H1 (cell line): ENCODE measurements around the gene LPP. TPM values are rescaled to one million over a fixed set of nuclear protein-coding genes. Genes with fewer than 3 reads are reported as not detected.

ENCODE experiments used
- CTCF ChIA-PET: fragments of 300-600 bp; sonication (Branson Sonifier 250); formaldehyde crosslinking; loops from one replicate; lab custom pipeline; 2021; ENCODE audit not compliant: partially characterized antibody; lab: Charles Lee
- POLR2A ChIA-PET: fragments of 300-600 bp; sonication (Branson Sonifier 250); formaldehyde crosslinking; loops from one replicate; lab custom pipeline; 2021; ENCODE audit warnings: inconsistent platforms; ENCODE audit not compliant: partially characterized antibody; lab: Charles Lee
- DNase-seq, 2 experiments: peaks; one replicate each; pipeline versions ENCODE4 v3.0.0 to v3.0.0-alpha.2; 2010 to 2022; ENCODE audit warnings: low spot score in 2 of 2, low read depth in 1 of 2, mixed read lengths in 1 of 2
- FAIRE-seq: peaks from 2 replicates; lab custom pipeline; 2011; peaks lifted over from hg19 to GRCh38; lab: Jason Lieb, UNC
- H2AFZ ChIP-seq: 2 replicates; pipeline ENCODE4 v1.8.1; 2012; ENCODE audit warnings: low read length, inconsistent platforms
- H2AK5ac ChIP-seq: 2 replicates; pipeline ENCODE4 v1.6.1; 2013; ENCODE audit warnings: low read depth, low read length
- H2BK120ac ChIP-seq: replicated peaks from 2 replicates; pipeline ENCODE3; 2013; ENCODE audit warnings: low read depth, low read length, inconsistent platforms
- H2BK12ac ChIP-seq: 2 replicates; pipeline ENCODE4 v1.6.1; 2013; ENCODE audit warnings: low read depth, low read length
- H2BK15ac ChIP-seq: 2 replicates; pipeline ENCODE4 v1.6.1; 2013; ENCODE audit warnings: low read length
- H2BK20ac ChIP-seq: 2 replicates; pipeline ENCODE4 v1.6.1; 2013; ENCODE audit warnings: low read length
- H2BK5ac ChIP-seq: 2 replicates; pipeline ENCODE4 v1.6.1; 2013; ENCODE audit warnings: low read depth, low read length
- H3K14ac ChIP-seq: 2 replicates; pipeline ENCODE4 v1.6.1; 2013; ENCODE audit warnings: inconsistent platforms; ENCODE audit not compliant: insufficient read length
- H3K18ac ChIP-seq: 2 replicates; pipeline ENCODE4 v1.6.1; 2013; ENCODE audit warnings: low read length; ENCODE audit errors: extremely low read depth
- H3K23ac ChIP-seq: 2 replicates; pipeline ENCODE4 v1.6.1; 2013; ENCODE audit warnings: inconsistent platforms; ENCODE audit not compliant: insufficient read length
- H3K23me2 ChIP-seq: 2 replicates; pipeline ENCODE4 v1.6.1; 2013; ENCODE audit warnings: low read depth, low read length
- H3K27ac ChIP-seq: 2 replicates; pipeline ENCODE4 v1.6.1; 2011; ENCODE audit warnings: low read depth, low read length, inconsistent platforms
- H3K27me3 ChIP-seq, 4 experiments: replicated peaks in 1 of 4; 1 replicate in 1 of 4; 2 replicates in 3 of 4; pipeline versions ENCODE4 v1.6.1 to v1.8.1; 2011 to 2013; ENCODE audit warnings: low read length in 3 of 4, mild to moderate bottlenecking in 3 of 4, inconsistent platforms in 2 of 4, mixed read lengths in 2 of 4, moderate library complexity in 1 of 4; ENCODE audit not compliant: control insufficient read depth in 3 of 4, insufficient read depth in 3 of 4; ENCODE audit errors: extremely low read depth in 1 of 4
- H3K36me3 ChIP-seq, 4 experiments: 2 replicates each; pipeline versions ENCODE4 v1.6.1 to v1.8.1; 2011 to 2013; ENCODE audit warnings: mild to moderate bottlenecking in 4 of 4, low read length in 3 of 4, moderate library complexity in 2 of 4, control low read depth in 1 of 4, inconsistent platforms in 1 of 4; ENCODE audit not compliant: insufficient read depth in 4 of 4, control insufficient read depth in 2 of 4
- H3K4ac ChIP-seq: replicated peaks from 2 replicates; pipeline ENCODE3; 2013; ENCODE audit warnings: low read length, low read depth, mixed read lengths, inconsistent platforms; ENCODE audit not compliant: insufficient read length
- H3K4me1 ChIP-seq, 4 experiments: replicated peaks in 1 of 4; 1 replicate in 1 of 4; 2 replicates in 3 of 4; pipeline versions ENCODE4 v1.6.1 to v1.8.1; 2011 to 2013; ENCODE audit warnings: low read length in 3 of 4, inconsistent platforms in 2 of 4, mixed read lengths in 1 of 4; ENCODE audit not compliant: insufficient read depth in 4 of 4, control insufficient read depth in 3 of 4
- H3K4me2 ChIP-seq, 2 experiments: 2 replicates each; pipeline versions ENCODE4 v1.6.1 to v1.8.1; 2011 to 2013; ENCODE audit warnings: low read depth in 2 of 2, low read length in 2 of 2, control low read depth in 1 of 2, inconsistent platforms in 1 of 2, mild to moderate bottlenecking in 1 of 2; ENCODE audit not compliant: insufficient read depth in 1 of 2
- H3K4me3 ChIP-seq, 4 experiments: fragments of 200-600, 300-600 bp in 1 of 4; sonication (generic), shearing (Covaris generic), sonication (Bioruptor Twin) in 1 of 4; 2 replicates each; pipeline versions ENCODE4 v1.5.1 to v1.8.1; 2011 to 2016; ENCODE audit warnings: low read length in 4 of 4, low read depth in 3 of 4, control low read depth in 2 of 4, inconsistent platforms in 2 of 4, mild to moderate bottlenecking in 2 of 4, mixed read lengths in 1 of 4, moderate library complexity in 1 of 4; ENCODE audit not compliant: insufficient read depth in 2 of 4; ENCODE audit errors: extremely low read depth in 1 of 4
- H3K56ac ChIP-seq: replicated peaks from 2 replicates; pipeline ENCODE3; 2013; ENCODE audit warnings: low read depth, mild to moderate bottlenecking, mixed read lengths, low read length, inconsistent platforms; ENCODE audit not compliant: insufficient read length
- H3K79me1 ChIP-seq: 2 replicates; pipeline ENCODE4 v1.6.1; 2013; ENCODE audit warnings: low read depth, low read length, control low read depth
- H3K79me2 ChIP-seq, 2 experiments: 2 replicates each; pipeline versions ENCODE4 v1.6.1 to v1.8.1; 2012 to 2013; ENCODE audit warnings: low read length in 2 of 2, mild to moderate bottlenecking in 2 of 2, inconsistent platforms in 1 of 2; ENCODE audit not compliant: insufficient read depth in 2 of 2, control insufficient read depth in 1 of 2
- H3K9ac ChIP-seq, 4 experiments: replicated peaks in 1 of 4; 1 replicate in 1 of 4; 2 replicates in 3 of 4; pipeline versions ENCODE4 v1.6.1 to v1.8.1; 2011 to 2013; ENCODE audit warnings: low read depth in 3 of 4, low read length in 3 of 4, control low read depth in 2 of 4, mild to moderate bottlenecking in 2 of 4, moderate library complexity in 2 of 4, inconsistent platforms in 1 of 4; ENCODE audit errors: extremely low read depth in 1 of 4
- H3K9me3 ChIP-seq, 2 experiments: 2 replicates each; pipeline versions ENCODE4 v1.6.1 to v1.8.1; 2012 to 2013; ENCODE audit warnings: mild to moderate bottlenecking in 2 of 2, moderate library complexity in 2 of 2, control low read depth in 1 of 2, inconsistent platforms in 1 of 2, low read depth in 1 of 2, low read length in 1 of 2, mixed read lengths in 1 of 2; ENCODE audit not compliant: insufficient read depth in 2 of 2
- H4K20me1 ChIP-seq, 2 experiments: replicated peaks in 1 of 2; 2 replicates each; pipeline versions ENCODE3 to v1.8.1; 2011 to 2013; ENCODE audit warnings: inconsistent platforms in 2 of 2, low read length in 2 of 2, mild to moderate bottlenecking in 1 of 2; ENCODE audit not compliant: insufficient read depth in 2 of 2, control insufficient read depth in 1 of 2
- H4K5ac ChIP-seq: 2 replicates; pipeline ENCODE4 v1.6.1; 2013; ENCODE audit warnings: low read length, low read depth, mixed read lengths, inconsistent platforms; ENCODE audit not compliant: insufficient read length
- H4K8ac ChIP-seq: 2 replicates; pipeline ENCODE4 v1.8.0; 2013; ENCODE audit warnings: mild to moderate bottlenecking, moderate library complexity, low read length, inconsistent platforms; ENCODE audit not compliant: insufficient read depth; ENCODE audit errors: extremely low read depth
- H4K91ac ChIP-seq: replicated peaks from 2 replicates; pipeline ENCODE3; 2013; ENCODE audit warnings: low read length, mixed read lengths, inconsistent platforms; ENCODE audit not compliant: insufficient read length
- ATF2 ChIP-seq: IDR thresholded peaks from 2 replicates; pipeline ENCODE4 v1.6.1; 2012; ENCODE audit warnings: low read length, inconsistent platforms
- GTF2F1 ChIP-seq: IDR thresholded peaks from 2 replicates; pipeline ENCODE4 v1.6.1; 2012; ENCODE audit warnings: low read depth, low read length, improper control_type of control experiment, borderline replicate concordance
- POLR2AphosphoS5 ChIP-seq: IDR thresholded peaks from 2 replicates; pipeline ENCODE4 v1.6.1; 2011; ENCODE audit warnings: low read depth, low read length
- RBBP5 ChIP-seq: IDR thresholded peaks from 2 replicates; pipeline ENCODE4 v1.7.1; 2012; ENCODE audit warnings: low read depth, mild to moderate bottlenecking, inconsistent platforms, low read length, moderate library complexity, borderline replicate concordance
- SUZ12 ChIP-seq: fragments of 200-600 bp; sonication (generic); IDR thresholded peaks from 2 replicates; pipeline ENCODE4 v1.6.1; 2012; ENCODE audit warnings: mild to moderate bottlenecking, inconsistent platforms, low read length, moderate library complexity, mixed read lengths
- USF2 ChIP-seq: IDR thresholded peaks from 2 replicates; pipeline ENCODE4 v1.6.1; 2011; ENCODE audit warnings: low read length, improper control_type of control experiment
- WGBS, 2 experiments: shearing (Covaris generic) in 1 of 2; methylation state at CpG; one replicate each; pipeline versions ENCODE4 v1.1.6 to v1.1.7; 2013 to 2015; ENCODE audit warnings: low lambda C conversion rate in 2 of 2, mixed read lengths in 2 of 2, inconsistent platforms in 1 of 2, low coverage in 1 of 2, missing lambda C conversion rate in 1 of 2; ENCODE audit not compliant: insufficient replicate concordance in 2 of 2, insufficient coverage in 1 of 2, insufficient read length in 1 of 2; ENCODE audit errors: extremely low coverage in 1 of 2, missing lambda C conversion rate in 1 of 2; 5-methylcytosine and 5-hydroxymethylcytosine counted together
- polyA plus RNA-seq, 7 experiments: library from polyadenylated mRNA; depleted of rRNA in 3 of 7; stranded (reverse) in 5 of 7; unstranded in 2 of 7; fragments of >200 nt in 5 of 7; fragments of 200-250 nt in 2 of 7; gene quantifications; 1 replicate in 5 of 7; 2 replicates in 1 of 7; 4 replicates in 1 of 7; pipeline versions ENCODE4 v1.2.1 to v1.2.3, GENCODE V29; 2011 to 2013; ENCODE audit warnings: missing spikeins in 2 of 7, mixed read lengths in 2 of 7
- total RNA-seq: library from RNA; stranded (reverse); fragmentation: NEBNext Ultra II Directional; extraction: Animal tissue kit (Norgen Biotek cat#: 25700); gene quantifications from 2 replicates; pipeline ENCODE4 v1.2.1, GENCODE V29; 2021
- TF ChIP-seq, protein P1 (sequence below), 3 experiments: IDR thresholded peaks; 1 replicate in 2 of 3; 2 replicates in 1 of 3; pipeline versions ENCODE4 v1.5.1 to v1.6.1; 2011; ENCODE audit warnings: low read length in 3 of 3, mild to moderate bottlenecking in 3 of 3, inconsistent platforms in 2 of 3, low read depth in 1 of 3, moderate library complexity in 1 of 3; ENCODE audit not compliant: insufficient read depth in 1 of 3; ENCODE audit errors: control extremely low read depth in 1 of 3

Gene LPP
- total and polyA plus RNA-seq, 2 of the 8 experiments (the other 6 are each of a cell fraction or from before 2014, with no cell fraction given): 10.0 to 53.3 TPM

DNA sequence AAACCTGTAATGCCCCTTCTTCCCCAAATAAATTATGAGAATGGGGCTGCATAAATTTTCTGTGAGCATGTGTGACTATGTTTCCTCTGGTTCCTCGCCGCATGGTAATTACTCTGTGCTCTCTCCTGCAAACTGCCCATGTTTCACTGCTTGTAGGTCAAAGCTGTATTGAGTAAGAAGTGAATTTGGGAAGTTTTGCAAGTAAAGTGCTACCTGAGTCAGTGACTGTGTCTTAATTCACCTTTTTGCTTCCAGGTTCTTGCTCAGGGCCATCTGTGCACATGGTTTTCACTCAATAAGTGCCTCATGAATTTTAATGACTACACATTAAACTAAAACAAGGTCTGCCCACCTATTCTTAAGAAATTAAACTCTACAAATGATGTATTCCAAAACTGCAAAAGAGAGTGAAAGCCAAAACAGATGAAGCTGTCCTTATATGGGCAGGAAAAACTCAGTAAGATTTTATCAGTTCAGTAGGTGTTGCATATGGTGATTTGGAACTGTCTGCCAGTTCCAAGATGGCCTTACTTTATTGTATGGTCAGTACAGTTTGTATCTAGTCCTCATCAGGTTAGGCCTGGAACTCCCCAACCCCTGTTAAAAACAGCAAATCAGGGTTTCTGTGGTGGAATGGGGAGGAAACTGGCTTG lies 100.0 kb downstream of the LPP start:
- H3K79me2 ChIP-seq: no peaks in the 10 kb centered on the region
- 95% methylated on average over 2 of the region's 2 CpGs; no CpG with 5 or more reads in 1 of the 2 experiments for WGBS, 2 experiments
- H3K23me2 ChIP-seq: no peaks in the 10 kb centered on the region
- H2BK12ac ChIP-seq: no peak overlapping the region
- H2BK5ac ChIP-seq: no peak overlapping the region
- H3K4me3 ChIP-seq: no peak overlapping the region
- H3K27me3 ChIP-seq: no peaks in the 10 kb centered on the region
- H3K9me3 ChIP-seq: no peaks in the 10 kb centered on the region
- H3K23ac ChIP-seq: no peak overlapping the region
- H3K27ac ChIP-seq: no peak overlapping the region
- no peak overlapping the region for H4K8ac ChIP-seq
- no peaks in the 10 kb centered on the region; the same call in 1 of the 2 replicates for H3K79me1 ChIP-seq
- H4K91ac ChIP-seq: no peak overlapping the region
- no peak overlapping the region for H3K56ac ChIP-seq
- no peak overlapping the region for H4K5ac ChIP-seq
- no peaks in the 10 kb centered on the region for H4K20me1 ChIP-seq
- CTCF ChIA-PET: interaction anchor here (0.6 to 1.6 kb wide), 2 partner anchors 194 to 507 kb away, joined by 3 to 4 read pairs; no protein-coding TSS in a partner anchor
- H3K14ac ChIP-seq: no peak overlapping the region
- H2BK120ac ChIP-seq: no peak overlapping the region
- no peak overlapping the region for H3K9ac ChIP-seq
- DNase-seq: no peak
- H2BK15ac ChIP-seq: no peak overlapping the region
- H2AFZ ChIP-seq: no peak overlapping the region
- H2AK5ac ChIP-seq: no peak overlapping the region
- H3K4ac ChIP-seq: no peak overlapping the region
- H2BK20ac ChIP-seq: no peak overlapping the region
- H3K36me3 ChIP-seq: no peaks in the 10 kb centered on the region
- no peak overlapping the region for H3K4me2 ChIP-seq
- H3K4me1 ChIP-seq: no peaks in the 10 kb centered on the region
- POLR2A ChIA-PET: interaction anchor here (3.0 kb wide), 1 partner anchor 10 kb away, joined by 9 read pairs; no protein-coding TSS in a partner anchor
- H3K18ac ChIP-seq: no peak overlapping the region
- no peak for FAIRE-seq
- no peak for TF ChIP-seq POLR2AphosphoS5
- no peak for TF ChIP-seq GTF2F1
- TF ChIP-seq, protein P1, sequence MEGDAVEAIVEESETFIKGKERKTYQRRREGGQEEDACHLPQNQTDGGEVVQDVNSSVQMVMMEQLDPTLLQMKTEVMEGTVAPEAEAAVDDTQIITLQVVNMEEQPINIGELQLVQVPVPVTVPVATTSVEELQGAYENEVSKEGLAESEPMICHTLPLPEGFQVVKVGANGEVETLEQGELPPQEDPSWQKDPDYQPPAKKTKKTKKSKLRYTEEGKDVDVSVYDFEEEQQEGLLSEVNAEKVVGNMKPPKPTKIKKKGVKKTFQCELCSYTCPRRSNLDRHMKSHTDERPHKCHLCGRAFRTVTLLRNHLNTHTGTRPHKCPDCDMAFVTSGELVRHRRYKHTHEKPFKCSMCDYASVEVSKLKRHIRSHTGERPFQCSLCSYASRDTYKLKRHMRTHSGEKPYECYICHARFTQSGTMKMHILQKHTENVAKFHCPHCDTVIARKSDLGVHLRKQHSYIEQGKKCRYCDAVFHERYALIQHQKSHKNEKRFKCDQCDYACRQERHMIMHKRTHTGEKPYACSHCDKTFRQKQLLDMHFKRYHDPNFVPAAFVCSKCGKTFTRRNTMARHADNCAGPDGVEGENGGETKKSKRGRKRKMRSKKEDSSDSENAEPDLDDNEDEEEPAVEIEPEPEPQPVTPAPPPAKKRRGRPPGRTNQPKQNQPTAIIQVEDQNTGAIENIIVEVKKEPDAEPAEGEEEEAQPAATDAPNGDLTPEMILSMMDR (IDR thresholded peaks at IDR 0.05; ENCODE audit: control extremely low read depth in 1 of 3, insufficient read depth in 1 of 3, low read depth in 1 of 3, low read length in 3 of 3): no peak
- TF ChIP-seq USF2: no peak
- TF ChIP-seq SUZ12: no peak
- no peak for TF ChIP-seq ATF2
- TF ChIP-seq RBBP5: no peak
